HEK293T (cell line): ENCODE measurements around the gene TMEM132D.

Experiments
- ARNT ChIP-seq: fragments of 450-650 bp; IDR thresholded peaks from 2 replicates; pipeline ENCODE4 v1.6.1; 2017; ENCODE audit warnings: mild to moderate bottlenecking
- BHLHE40 ChIP-seq: fragments of 450-650 bp; IDR thresholded peaks from 2 replicates; pipeline ENCODE4 v1.6.1; 2016; ENCODE audit warnings: mild to moderate bottlenecking, moderate library complexity, borderline replicate concordance
- ELF4 ChIP-seq: fragments of 450-650 bp; IDR thresholded peaks from 2 replicates; pipeline ENCODE4 v1.6.1; 2017; ENCODE audit warnings: antibody characterized with exemption
- FOXA1 ChIP-seq: fragments of 450-650 bp; IDR thresholded peaks from 2 replicates; pipeline ENCODE4 v1.6.1; 2016; ENCODE audit warnings: mild to moderate bottlenecking
- FOXK2 ChIP-seq: fragments of 450-650 bp; IDR thresholded peaks from 2 replicates; pipeline ENCODE4 v1.6.1; 2016; ENCODE audit warnings: mild to moderate bottlenecking
- FOXM1 ChIP-seq: fragments of 450-650 bp; IDR thresholded peaks from 2 replicates; pipeline ENCODE4 v1.6.1; 2017; ENCODE audit warnings: mild to moderate bottlenecking, borderline replicate concordance
- L3MBTL2 ChIP-seq: fragments of 450-650 bp; conservative IDR thresholded peaks from 2 replicates; pipeline ENCODE4 v1.6.1; 2016; ENCODE audit warnings: mild to moderate bottlenecking
- LEF1 ChIP-seq: fragments of 450-650 bp; IDR thresholded peaks from 2 replicates; pipeline ENCODE4 v1.6.1; 2017; ENCODE audit warnings: mild to moderate bottlenecking, borderline replicate concordance
- NFRKB ChIP-seq: fragments of 450-650 bp; IDR thresholded peaks from 2 replicates; pipeline ENCODE4 v1.6.1; 2016; ENCODE audit warnings: mild to moderate bottlenecking, moderate library complexity
- PKNOX1 ChIP-seq: fragments of 450-650 bp; IDR thresholded peaks from 2 replicates; pipeline ENCODE4 v1.6.1; 2016
- SP1 ChIP-seq: fragments of 450-650 bp; IDR thresholded peaks from 2 replicates; pipeline ENCODE4 v1.6.1; 2017
- SUZ12 ChIP-seq: fragments of 450-650 bp; IDR thresholded peaks from 2 replicates; pipeline ENCODE4 v1.6.1; 2016; ENCODE audit warnings: mild to moderate bottlenecking
- TARDBP ChIP-seq: fragments of 450-650 bp; IDR thresholded peaks from 2 replicates; pipeline ENCODE4 v1.6.1; 2016

GRCh38 chr12:129550353-129550752, 353.5 kb downstream of the TMEM132D start:
- no peak for TF ChIP-seq SP1
- TF ChIP-seq FOXM1, result no peak
- no peak for TF ChIP-seq ELF4
- no peak for TF ChIP-seq ARNT
- no peak for TF ChIP-seq FOXA1
- no peak for TF ChIP-seq BHLHE40
- TF ChIP-seq PKNOX1, result no peak
- TF ChIP-seq NFRKB, result no peak
- TF ChIP-seq L3MBTL2, result no peak
- no peak for TF ChIP-seq LEF1
- no peak for TF ChIP-seq TARDBP
- no peak for TF ChIP-seq SUZ12
- TF ChIP-seq FOXK2, result no peak
